K562 (cell line): ENCODE measurements around the gene PRPS2. TPM values are rescaled to one million over a fixed set of nuclear protein-coding genes. Genes with fewer than 3 reads are reported as not detected.
A peak's percentile ranks its signal among the peaks of the same experiment; 100 is the strongest.

ENCODE experiments used
- ATAC-seq: fragments of 200-7000 bp; cut with Tn5 transposase; 3 replicates; pipeline ENCODE4 v1.9.1; 2020; ENCODE audit warnings: moderate library complexity
- BruUV-seq: library from RNA; stranded (reverse); fragments of 400-500 nt; replicated peaks from 2 replicates; lab custom pipeline; 2021; lab: Mats Ljungman, UMichigan
- CTCF ChIA-PET: fragments of 300-600 bp; formaldehyde crosslinking; extraction: SDS; loops from one replicate; lab custom pipeline; 2021; ENCODE audit warnings: low intra/inter-chr PET ratio; lab: Yijun Ruan, JAX
- POLR2A ChIA-PET: fragments of 300-600, 350-650 bp; sonication (Branson Sonifier 250); formaldehyde crosslinking; extraction: SDS; loops from one replicate; lab custom pipeline; 2021; ENCODE audit warnings: antibody characterized with exemption, inconsistent platforms; lab: Yijun Ruan, JAX
- DNase-seq, 4 experiments: peaks; one replicate each; pipeline versions ENCODE4 v3.0.0 to v3.0.0-alpha.2; 2011 to 2018; ENCODE audit warnings: low spot score in 3 of 4, mixed read lengths in 3 of 4; ENCODE audit errors: extremely low read depth in 1 of 4
- FAIRE-seq: peaks from 2 replicates; lab custom pipeline; 2011; peaks lifted over from hg19 to GRCh38; lab: Jason Lieb, UNC
- H2AFZ ChIP-seq: 2 replicates; pipeline ENCODE4 v1.6.0; 2011; ENCODE audit warnings: low read depth, low read length, control low read depth, inconsistent platforms
- H3K27ac ChIP-seq: fragments of 200-600 bp; 3 replicates; pipeline ENCODE4 v1.8.0; 2011; ENCODE audit warnings: low read depth, mild to moderate bottlenecking, control low read depth, inconsistent platforms, low read length, moderate library complexity, mixed read lengths; ENCODE audit errors: extremely low read depth
- H3K27me3 ChIP-seq, 2 experiments: fragments of 300-600 bp in 1 of 2; 2 replicates in 1 of 2; 3 replicates in 1 of 2; pipeline versions ENCODE4 v1.6.0 to v1.8.0; 2011; ENCODE audit warnings: inconsistent platforms in 2 of 2, low read length in 2 of 2, mild to moderate bottlenecking in 1 of 2, mixed read lengths in 1 of 2, moderate library complexity in 1 of 2; ENCODE audit not compliant: control insufficient read depth in 2 of 2, insufficient read depth in 2 of 2
- H3K36me3 ChIP-seq: fragments of 300-600 bp; 3 replicates; pipeline ENCODE4 v1.8.0; 2011; ENCODE audit warnings: mild to moderate bottlenecking, low read length, inconsistent platforms; ENCODE audit not compliant: control insufficient read depth, insufficient read depth
- H3K4me1 ChIP-seq, 2 experiments: fragments of 200-600 bp in 1 of 2; replicated peaks in 1 of 2; 2 replicates in 1 of 2; 3 replicates in 1 of 2; pipeline versions ENCODE4 v1.5.1 to v1.8.0; 2011; ENCODE audit warnings: inconsistent platforms in 2 of 2, low read length in 2 of 2, mild to moderate bottlenecking in 1 of 2, mixed read lengths in 1 of 2, moderate library complexity in 1 of 2; ENCODE audit not compliant: control insufficient read depth in 2 of 2, insufficient read depth in 2 of 2
- H3K4me2 ChIP-seq: 2 replicates; pipeline ENCODE4 v1.6.1; 2011; ENCODE audit warnings: low read length, control low read depth, inconsistent platforms, mixed read lengths; ENCODE audit not compliant: insufficient read depth
- H3K4me3 ChIP-seq: fragments of 200-600 bp; sonication (generic), shearing (Covaris generic); 2 replicates; pipeline ENCODE4 v1.5.1; 2016; ENCODE audit warnings: control low read depth, inconsistent platforms
- H3K79me2 ChIP-seq: fragments of 200-600 bp; 3 replicates; pipeline ENCODE4 v1.8.0; 2011; ENCODE audit warnings: low read length, inconsistent platforms; ENCODE audit not compliant: control insufficient read depth, insufficient read depth
- H3K9ac ChIP-seq, 2 experiments: 2 replicates each; pipeline versions ENCODE4 v1.6.0 to v1.6.1; 2011; ENCODE audit warnings: low read depth in 2 of 2, low read length in 2 of 2, control low read depth in 1 of 2, inconsistent platforms in 1 of 2, mild to moderate bottlenecking in 1 of 2, mixed read lengths in 1 of 2; ENCODE audit not compliant: insufficient read depth in 1 of 2
- H3K9me1 ChIP-seq: one replicate; pipeline ENCODE4 v1.6.0; 2011; ENCODE audit warnings: inconsistent platforms, mild to moderate bottlenecking, low read length, moderate library complexity; ENCODE audit not compliant: control insufficient read depth, insufficient read depth
- H3K9me3 ChIP-seq: replicated peaks from 2 replicates; pipeline ENCODE4 v1.5.1; 2011; ENCODE audit warnings: low read depth, low read length, inconsistent platforms; ENCODE audit not compliant: control insufficient read depth, insufficient read depth
- H4K20me1 ChIP-seq: replicated peaks from 2 replicates; pipeline ENCODE4 v1.6.1; 2011; ENCODE audit warnings: low read length, inconsistent platforms, mixed read lengths; ENCODE audit not compliant: control insufficient read depth, insufficient read depth
- ATF3 ChIP-seq, 2 experiments: fragments of 450-650 bp in 1 of 2; sonication (generic) in 1 of 2; formaldehyde crosslinking in 1 of 2; IDR thresholded peaks in 1 of 2; conservative IDR thresholded peaks in 1 of 2; 2 replicates each; pipeline versions ENCODE4 v1.6.1 to v1.8.1; 2016 to 2023; ENCODE audit warnings: mild to moderate bottlenecking in 2 of 2, moderate library complexity in 2 of 2, inconsistent platforms in 1 of 2, missing genetic modification reagents in 1 of 2
- CBFA2T3 ChIP-seq: fragments of 450-650 bp; IDR thresholded peaks from 2 replicates; pipeline ENCODE4 v1.6.1; 2017
- CREB3L1 ChIP-seq: fragments of 450-650 bp; IDR thresholded peaks from 2 replicates; pipeline ENCODE4 v1.6.1; 2014; ENCODE audit warnings: low read depth, mild to moderate bottlenecking, moderate library complexity, borderline replicate concordance
- CREB5 ChIP-seq: fragments of 250-450 bp; sonication (Bioruptor Pico); IDR thresholded peaks from 2 replicates; pipeline ENCODE4 v1.5.0; 2020; ENCODE audit warnings: mild to moderate bottlenecking
- EHMT2 ChIP-seq: fragments of 450-650 bp; IDR thresholded peaks from 2 replicates; pipeline ENCODE4 v1.6.1; 2018; ENCODE audit warnings: antibody characterized with exemption
- NCOR1 ChIP-seq: fragments of 450-650 bp; IDR thresholded peaks from 2 replicates; pipeline ENCODE4 v1.6.1; 2016; ENCODE audit warnings: mild to moderate bottlenecking, moderate library complexity
- SMC3 ChIP-seq: conservative IDR thresholded peaks from 2 replicates; pipeline ENCODE4 v1.6.1; 2011; ENCODE audit warnings: low read depth, low read length, improper control_type of control experiment; ENCODE audit not compliant: insufficient read depth
- SNAPC5 ChIP-seq: fragments of 250-450 bp; sonication (Bioruptor Pico); IDR thresholded peaks from 2 replicates; pipeline ENCODE4 v1.8.0; 2021; ENCODE audit warnings: moderate library complexity, mild to moderate bottlenecking, inconsistent platforms
- STAT5A ChIP-seq: IDR thresholded peaks from 2 replicates; pipeline ENCODE4 v1.6.1; 2012; ENCODE audit warnings: low read length, inconsistent platforms, borderline replicate concordance
- TCF3 ChIP-seq: sonication (generic); formaldehyde crosslinking; IDR thresholded peaks from 2 replicates; pipeline ENCODE4 v1.4.0; 2020; ENCODE audit warnings: mild to moderate bottlenecking, missing genetic modification reagents
- WGBS: fragments of 100-300 bp; shearing (Covaris generic); methylation state at CpG from one replicate; pipeline ENCODE4 v1.1.6; 2016; ENCODE audit warnings: low coverage, mixed read lengths; ENCODE audit not compliant: insufficient coverage; ENCODE audit errors: missing lambda C conversion rate; 5-methylcytosine and 5-hydroxymethylcytosine counted together
- in situ Hi-C: fragments of 300-500 bp; cut with MboI; formaldehyde crosslinking; loops from 4 replicates; pipeline ENCODE4 v1.15.0; 2018; ENCODE audit warnings: inconsistent platforms, mixed read lengths
- intact Hi-C: fragments of 100-400 bp; cut with micrococcal nuclease; formaldehyde crosslinking; loops from 2 replicates; pipeline ENCODE4 v1.14.2; 2022
- polyA plus RNA-seq, 8 experiments: library from polyadenylated mRNA; depleted of rRNA in 4 of 8; stranded (reverse) in 5 of 8; unstranded in 3 of 8; fragments of >200 nt; fragmentation: Nextera tagmentation in 2 of 8; fragmentation: Illumina TruSeq in 1 of 8; extraction: Ambion mirVana in 2 of 8; extraction: Trizol in 1 of 8; gene quantifications; 2 replicates each; pipeline versions ENCODE4 v1.2.1 to v1.2.3, GENCODE V29; 2011 to 2014; ENCODE audit warnings: inconsistent platforms in 1 of 8, missing spikeins in 1 of 8
- total RNA-seq, 7 experiments: library from RNA; depleted of rRNA in 6 of 7; stranded (reverse); fragments of >200 nt in 6 of 7; fragmentation: Illumina TruSeq in 2 of 7; extraction: Trizol in 2 of 7; gene quantifications; 2 replicates each; pipeline versions ENCODE4 v1.2.1 to v1.2.3, GENCODE V29; 2011 to 2021; ENCODE audit warnings: low replicate concordance in 1 of 7

Gene PRPS2
- total and polyA plus RNA-seq, 9 of the 15 experiments (the other 6 are each of a cell fraction or from before 2014, with no cell fraction given) = 50.3 to 85.0 (median 62.1) TPM

- intact Hi-C loops = loop anchor here (10.0 kb wide), 1 partner anchor 1245 kb away; no protein-coding TSS in a partner anchor
- no TSS peak for BruUV-seq
- no peak overlapping the region for H3K4me2 ChIP-seq
- no peaks in the 10 kb centered on the region for H3K9me1 ChIP-seq
- in situ Hi-C loops = no loop called here
- H3K4me1 ChIP-seq = no peaks in the 10 kb centered on the region; a peak in 1 of 5 replicates
- CTCF ChIA-PET = no interaction called here
- POLR2A ChIA-PET = no interaction called here
- ATAC-seq = no peak
- H3K79me2 ChIP-seq = no peaks in the 10 kb centered on the region
- no peak overlapping the region for H2AFZ ChIP-seq
- peaks cover 3 to 10% of the 10 kb centered on the region in 2 experiments for H3K27me3 ChIP-seq
- H3K36me3 ChIP-seq = no peaks in the 10 kb centered on the region
- no peak overlapping the region for H3K9ac ChIP-seq
- no peaks in the 10 kb centered on the region for H3K9me3 ChIP-seq
- TF ChIP-seq ATF3 (IDR thresholded peaks at IDR 0.05) = peak; percentile 44; the same call in 1 of the 2 replicates
- no peak for TF ChIP-seq ATF3 (CRISPR knock-in tag; conservative IDR thresholded peaks at IDR 0.05)
- TF ChIP-seq STAT5A = no peak
- TF ChIP-seq, all 486 proteins: peak for 1
- WGBS = 5% methylated on average over 4 of the region's 4 CpGs
- Histone ChIP-seq H3K27ac (no peak overlapping the region), H3K4me3 (no peak overlapping the region), H4K20me1 (no peaks in the 10 kb centered on the region)
- FAIRE-seq (no peak), DNase-seq (no peak)
Observed at GRCh38 chrX:12779534-12779933, 11.7 kb upstream of the PRPS2 start.

GRCh38 chrX:12788645-12789044 is 2.6 kb upstream of the PRPS2 start:
- in situ Hi-C loops (no loop called here), intact Hi-C loops (no loop called here)
- DNase-seq = peak in 2 of 4 experiments; percentile 7 to 31
- no peak overlapping the region for H3K4me2 ChIP-seq
- no peak overlapping the region for H2AFZ ChIP-seq
- CTCF ChIA-PET = no interaction called here
- POLR2A ChIA-PET = interaction anchor here (1.2 kb wide), 1 partner anchor 14 kb away, joined by 3 read pairs; no protein-coding TSS in a partner anchor
- no peak overlapping the region for H3K9ac ChIP-seq
- peaks cover 24% of the 10 kb centered on the region for H3K79me2 ChIP-seq
- H3K9me3 ChIP-seq = peaks cover 9% of the 10 kb centered on the region; the same call in 1 of the 2 replicates
- no TSS peak for BruUV-seq
- 25% methylated on average over 1 of the region's 1 CpG for WGBS
- H4K20me1 ChIP-seq = no peaks in the 10 kb centered on the region
- H3K27ac ChIP-seq = no peak overlapping the region
- H3K9me1 ChIP-seq = no peaks in the 10 kb centered on the region
- H3K4me1 ChIP-seq = peaks cover 2 to 13% of the 10 kb centered on the region in 2 experiments; a peak in 4 of 5 replicates
- H3K27me3 ChIP-seq = peaks cover 0 to 2% of the 10 kb centered on the region in 2 experiments; a peak in 2 of 5 replicates
- peak; percentile 51 for FAIRE-seq
- H3K4me3 ChIP-seq = no peak overlapping the region
- no peak for ATAC-seq
- H3K36me3 ChIP-seq = peaks cover 9% of the 10 kb centered on the region; the same call in 2 of the 3 replicates
- TF ChIP-seq CREB5 (CRISPR knock-in tag) (no peak), SMC3 (no peak), CBFA2T3 (peak; percentile 75), EHMT2 (0 out of 2 replicates have a peak, but pooled peaks have one; percentile 16), TCF3 (CRISPR knock-in tag) (peak; percentile 70), CREB3L1 (no peak), SNAPC5 (CRISPR knock-in tag) (no peak), NCOR1 (peak; percentile 16; the same call in 1 of the 2 replicates)
